D341Med (cell line): ENCODE measurements around the gene RAPGEF4.

ENCODE experiments used
- DNase-seq: peaks from one replicate; pipeline ENCODE4 v3.0.0; 2012; ENCODE audit warnings: low spot score

The RAPGEF4 gene

GRCh38 chr2:172826522-172826921 lies 90.9 kb downstream of the RAPGEF4 start:
- no peak for DNase-seq

GRCh38 chr2:172829229-172829628 lies 93.6 kb downstream of the RAPGEF4 start:
- no peak for DNase-seq

- DNase-seq, result no peak
These were observed 94.8 kb downstream of the RAPGEF4 start for GRCh38 chr2:172830482-172830881.

- DNase-seq, result no peak
These were observed 98.3 kb downstream of the RAPGEF4 start for GRCh38 chr2:172833898-172834297.

GRCh38 chr2:172834881-172835280 lies 99.2 kb downstream of the RAPGEF4 start:
- DNase-seq, result no peak

- DNase-seq, result no peak
These were observed 100.7 kb downstream of the RAPGEF4 start for GRCh38 chr2:172836347-172836821.

- DNase-seq, result no peak
These were observed 101.2 kb downstream of the RAPGEF4 start for GRCh38 chr2:172836827-172837226.

- no peak for DNase-seq
These were observed 103.8 kb downstream of the RAPGEF4 start for GRCh38 chr2:172839446-172839845.

GRCh38 chr2:172842511-172843265 lies 107.0 kb downstream of the RAPGEF4 start:
- DNase-seq, result no peak

- no peak for DNase-seq
These were observed 107.6 kb downstream of the RAPGEF4 start for GRCh38 chr2:172843266-172843582.

GRCh38 chr2:172843902-172844715 lies 108.5 kb downstream of the RAPGEF4 start:
- DNase-seq, result no peak

- no peak for DNase-seq
These were observed 109.5 kb downstream of the RAPGEF4 start for GRCh38 chr2:172845028-172845630.

GRCh38 chr2:172846551-172846950 lies 110.9 kb downstream of the RAPGEF4 start:
- no peak for DNase-seq

GRCh38 chr2:172847188-172847587 lies 111.5 kb downstream of the RAPGEF4 start:
- DNase-seq, result no peak

- DNase-seq, result no peak
These were observed 112.9 kb downstream of the RAPGEF4 start for GRCh38 chr2:172848519-172848918.

GRCh38 chr2:172849519-172850217 lies 114.0 kb downstream of the RAPGEF4 start:
- DNase-seq, result no peak

- DNase-seq, result no peak
These were observed 119.9 kb downstream of the RAPGEF4 start for GRCh38 chr2:172855588-172855987.

- DNase-seq, result no peak
These were observed 121.0 kb downstream of the RAPGEF4 start for GRCh38 chr2:172856606-172857005.

GRCh38 chr2:172858473-172858745 lies 122.8 kb downstream of the RAPGEF4 start:
- no peak for DNase-seq

- DNase-seq, result no peak
These were observed 124.1 kb downstream of the RAPGEF4 start for GRCh38 chr2:172859581-172860335.

- no peak for DNase-seq
These were observed 124.7 kb downstream of the RAPGEF4 start for GRCh38 chr2:172860336-172860707.

GRCh38 chr2:172861098-172861497 lies 125.5 kb downstream of the RAPGEF4 start:
- DNase-seq, result no peak
